COLO829 (cell line): ENCODE measurements around the gene GRAP.

Experiments
- DNase-seq: peaks from one replicate; pipeline ENCODE4 v3.0.0; 2012; ENCODE audit warnings: low spot score

Gene GRAP

GRCh38 chr17:19002805-19003542, 43.8 kb downstream of the GRAP start:
- DNase-seq: no peak

- DNase-seq: no peak
These were observed 44.7 kb downstream of the GRAP start for GRCh38 chr17:19001907-19002590.

DNA sequence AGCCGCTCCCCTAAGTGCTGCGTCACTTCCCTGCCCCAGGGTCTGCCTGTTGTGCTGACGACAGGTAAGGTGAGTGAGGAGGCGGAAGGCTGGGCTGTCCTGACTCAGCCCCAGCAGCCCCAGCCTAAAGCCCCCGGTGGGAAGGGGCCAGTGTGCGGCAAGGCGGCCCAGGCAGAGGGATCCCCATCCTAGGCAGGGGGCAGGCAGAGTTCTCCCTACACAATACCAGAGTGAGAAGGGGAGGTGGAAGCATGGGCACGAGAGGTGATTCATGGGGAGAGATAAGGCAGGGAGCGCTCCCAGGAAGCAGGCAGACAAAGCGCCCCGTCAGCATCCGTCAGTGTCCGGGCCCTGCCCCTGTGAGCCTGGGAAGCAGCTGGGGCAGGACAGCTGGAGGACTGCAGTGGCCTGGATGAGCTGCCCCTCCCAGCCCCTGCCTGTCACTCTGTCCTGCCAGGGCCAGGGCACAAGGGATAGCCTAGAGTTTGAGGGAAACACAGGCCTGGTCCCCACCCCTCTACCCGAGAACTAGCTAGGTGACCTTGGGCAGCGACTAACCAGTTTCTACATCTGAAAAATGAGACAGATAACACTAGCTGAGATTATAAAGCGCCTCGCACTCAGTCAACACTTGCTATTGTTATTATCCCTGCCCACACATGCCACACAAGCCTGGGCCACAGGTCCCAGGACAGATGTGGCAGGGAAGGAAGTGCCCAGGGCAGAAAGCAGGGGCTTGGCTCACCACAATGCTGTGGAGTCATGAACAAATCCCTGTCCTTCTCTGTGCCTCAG, 46.0 kb downstream of the GRAP start:
- no peak for DNase-seq

- no peak for DNase-seq
These were observed 46.8 kb downstream of the GRAP start for GRCh38 chr17:18999911-19000310.

- DNase-seq: no peak
These were observed 47.4 kb downstream of the GRAP start for GRCh38 chr17:18999394-18999793.

GRCh38 chr17:18997650-18998196, 49.0 kb downstream of the GRAP start:
- no peak for DNase-seq

DNA sequence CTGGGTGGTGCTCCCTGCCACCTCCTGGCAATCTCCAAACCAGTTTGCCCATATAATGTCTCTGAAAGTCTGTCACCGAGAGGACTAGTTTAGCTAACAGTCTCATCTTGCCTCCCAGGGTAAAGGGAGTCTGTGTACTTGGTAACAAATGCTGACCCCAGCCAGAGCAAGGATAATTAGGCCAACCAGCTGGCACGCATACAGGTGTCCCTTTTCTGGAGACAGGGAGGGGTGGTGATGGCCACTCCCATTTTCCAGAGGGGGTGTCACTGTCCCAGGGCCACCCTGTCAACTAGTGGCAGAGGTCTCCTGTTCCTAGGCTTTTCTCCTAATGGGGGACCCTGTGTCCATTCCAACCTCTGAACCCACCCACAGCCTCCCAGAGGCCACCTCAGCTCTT, 50.3 kb downstream of the GRAP start:
- DNase-seq: no peak

GRCh38 chr17:18995220-18995619, 51.5 kb downstream of the GRAP start:
- no peak for DNase-seq

- DNase-seq: no peak
These were observed 52.1 kb downstream of the GRAP start for GRCh38 chr17:18994631-18995030.

DNA sequence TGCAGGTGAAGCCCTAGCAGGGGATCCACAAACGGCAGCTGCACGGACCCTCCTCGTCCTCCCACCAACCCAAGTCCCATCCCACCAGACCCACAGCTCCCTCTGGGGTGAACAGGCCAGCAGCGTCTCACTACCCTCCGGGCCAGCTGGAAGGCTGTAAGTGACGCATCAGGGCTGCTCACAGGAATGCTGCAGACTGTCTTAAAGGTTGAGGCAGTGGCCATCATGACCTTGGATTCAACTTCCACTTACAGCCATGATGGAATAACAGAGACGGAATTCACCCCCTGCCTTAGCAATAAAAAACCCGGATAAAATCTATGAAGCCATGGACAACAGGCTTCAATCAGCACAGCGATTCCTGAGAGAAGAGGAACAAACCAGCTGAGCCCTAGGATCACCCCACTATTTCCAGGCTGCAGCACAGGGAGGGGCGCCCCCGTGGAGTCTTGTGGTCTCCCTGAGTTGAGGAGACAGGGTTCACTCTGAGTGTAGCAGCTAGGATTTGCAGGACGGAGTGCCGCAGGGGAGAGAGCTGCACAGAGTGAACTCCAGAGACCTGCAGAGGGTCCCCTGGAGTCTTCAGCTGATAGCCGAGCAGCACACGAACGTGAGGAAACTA, 52.7 kb downstream of the GRAP start:
- DNase-seq: no peak

DNA sequence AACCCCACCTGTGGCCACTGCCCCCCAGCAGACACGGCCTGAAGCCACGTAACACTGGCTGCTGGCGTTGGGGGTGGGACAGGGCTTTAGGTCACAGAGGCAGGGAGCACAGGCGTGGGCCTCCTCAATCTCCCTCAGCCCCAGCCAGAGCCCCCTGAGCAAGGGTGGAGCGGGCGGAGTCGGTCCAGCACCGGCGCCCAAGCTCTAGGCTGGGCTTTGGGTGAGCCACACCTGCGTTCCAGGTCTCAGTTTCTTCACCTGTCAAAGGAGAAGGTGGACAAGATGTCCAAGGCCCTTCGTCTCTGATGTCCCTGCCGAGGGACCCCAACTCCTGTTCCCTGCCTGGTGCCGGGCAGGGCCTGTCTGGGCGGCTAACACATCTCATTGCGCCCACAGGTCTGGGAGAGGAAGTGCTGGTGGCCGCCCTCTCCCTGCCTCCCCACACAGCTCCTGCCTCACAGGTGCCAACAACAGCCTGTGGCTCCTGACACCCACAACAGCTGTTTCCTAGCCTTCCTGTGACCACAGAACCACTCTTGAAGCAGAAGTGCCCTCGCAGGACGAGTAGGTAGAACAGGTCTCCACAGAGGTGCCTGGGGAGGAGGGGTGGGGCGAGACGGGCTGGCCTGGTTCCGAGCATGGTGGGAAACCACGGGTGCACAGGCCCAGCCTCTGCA, 54.2 kb downstream of the GRAP start:
- DNase-seq: no peak

GRCh38 chr17:18991531-18992315, 55.0 kb downstream of the GRAP start:
- no peak for DNase-seq

DNA sequence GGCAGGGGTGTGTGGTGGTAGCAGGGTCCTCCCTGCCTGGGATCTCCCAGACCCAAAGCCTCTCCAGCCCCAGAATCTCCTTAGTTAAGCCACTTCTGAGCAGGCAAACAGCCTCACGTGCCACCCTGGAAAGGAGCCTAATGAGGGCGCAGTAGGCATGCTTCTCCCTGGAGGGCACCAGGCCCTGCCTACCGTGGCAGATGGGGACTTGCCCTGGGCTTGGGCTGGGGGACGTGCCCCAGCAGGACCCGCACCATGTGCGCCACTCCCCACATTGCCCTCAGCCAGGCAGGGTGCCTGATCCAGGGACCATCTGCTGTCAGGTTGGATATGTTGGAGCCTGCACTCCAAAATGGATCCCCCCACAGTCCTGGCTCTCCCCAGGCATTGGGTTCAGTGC, 56.4 kb downstream of the GRAP start:
- no peak for DNase-seq

DNA sequence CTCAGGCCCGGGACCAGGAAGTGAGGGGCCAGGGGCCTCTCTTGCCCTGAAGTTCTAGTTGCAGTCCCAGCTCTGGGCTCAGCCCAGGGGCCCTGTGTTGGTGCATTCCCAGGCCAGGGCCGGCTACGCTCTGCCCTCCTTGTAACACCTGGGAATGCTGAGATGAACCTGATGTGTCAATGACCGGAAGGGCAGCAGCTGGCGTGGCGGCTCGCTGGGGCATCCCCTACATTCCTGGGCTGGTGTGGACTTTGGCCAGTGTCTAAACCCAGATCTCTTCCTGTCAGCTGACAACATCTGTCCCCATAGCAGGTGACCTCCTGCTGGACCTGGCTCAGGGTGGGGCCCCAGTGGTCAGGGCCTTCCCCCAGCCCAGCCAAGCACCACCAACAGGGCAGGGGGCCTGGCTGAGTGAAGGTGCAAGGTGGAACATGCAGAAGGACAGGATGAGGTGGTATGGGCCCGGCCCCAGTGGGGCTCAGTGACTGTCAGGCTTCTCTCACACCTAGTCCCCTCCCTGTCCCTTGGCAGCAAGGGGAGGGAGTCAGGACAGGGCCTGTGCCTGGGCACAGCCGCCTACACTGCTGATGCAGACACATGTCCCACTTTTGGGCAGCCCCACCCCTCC, 58.1 kb downstream of the GRAP start:
- DNase-seq: no peak

GRCh38 chr17:18987862-18988545, 58.8 kb downstream of the GRAP start:
- no peak for DNase-seq

- DNase-seq: no peak
These were observed 59.5 kb downstream of the GRAP start for GRCh38 chr17:18987230-18987610.

DNA sequence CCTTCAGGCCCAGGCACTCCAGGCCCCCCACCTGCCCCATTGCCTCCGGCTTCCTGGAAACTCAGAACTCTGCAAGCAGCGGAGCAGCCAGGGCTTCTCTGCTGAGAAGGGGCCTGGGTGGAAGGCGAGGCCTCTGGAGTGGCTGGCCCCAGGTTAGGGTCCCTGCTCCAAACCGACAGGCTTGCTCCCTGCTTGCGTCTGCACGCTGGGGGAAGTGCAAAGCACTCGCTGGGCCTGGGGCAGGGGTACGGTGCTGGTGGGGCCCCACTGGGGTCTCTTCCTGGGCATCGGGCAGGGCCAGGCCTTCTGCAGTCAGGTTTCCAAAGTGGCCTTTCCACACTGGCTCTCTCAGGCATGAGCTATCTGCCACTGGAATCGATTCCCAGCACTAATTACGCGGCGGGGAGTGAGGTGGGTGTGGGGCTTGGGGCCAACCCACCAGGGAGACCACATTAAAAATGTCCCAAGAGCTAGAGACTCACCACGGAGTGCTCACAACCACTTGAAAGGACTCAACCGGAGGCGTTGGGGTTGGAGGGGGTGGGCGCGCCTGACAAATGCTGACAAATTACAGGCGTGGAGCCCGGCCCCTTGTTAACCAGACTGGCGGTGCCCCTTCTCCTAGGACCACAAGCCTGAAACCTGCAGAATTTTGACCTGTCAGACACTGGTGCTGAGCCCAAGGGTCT, 60.1 kb downstream of the GRAP start:
- no peak for DNase-seq

DNA sequence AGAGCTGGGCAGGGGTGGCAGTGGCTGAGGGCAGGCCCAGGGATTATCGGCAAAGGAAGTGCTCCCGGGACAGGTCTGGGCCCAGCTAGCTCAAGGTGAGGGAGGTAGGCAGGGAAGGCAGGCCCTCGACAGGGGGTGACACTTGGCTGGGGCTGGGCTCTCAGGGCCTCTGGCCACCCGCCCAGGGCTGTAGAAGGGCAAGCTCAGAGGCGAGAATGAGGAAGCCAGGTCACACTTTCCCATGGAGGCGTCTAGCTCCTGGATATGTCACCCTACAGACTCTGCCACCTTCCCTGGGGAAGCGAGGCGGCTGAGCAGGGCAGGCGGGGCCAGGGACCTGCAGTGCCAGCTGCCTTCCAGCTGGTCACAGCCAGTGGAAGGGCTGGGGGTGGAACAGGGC, 61.3 kb downstream of the GRAP start:
- DNase-seq: no peak
